Measurements from ENCODE around the gene SLC46A1.

- no peak for TF ChIP-seq POLR2A (IDR thresholded peaks at IDR 0.05)
- TF ChIP-seq CTCF (IDR thresholded peaks at IDR 0.05), result no peak
Measured at GRCh38 chr17:28370744-28371103, 35.3 kb downstream of the SLC46A1 start.

All from Peyer's patch (tissue), 4 donors.